Esophagus muscularis mucosa (tissue), 4 donors: ENCODE data around the gene SAXO2. TPM values are rescaled to one million over a fixed set of nuclear protein-coding genes. Genes with fewer than 3 reads are reported as not detected.

Experiments used
- DNase-seq: peaks from one replicate; pipeline ENCODE4 v3.0.0-alpha.2; 2017; ENCODE audit errors: extremely low spot score
- H3K27ac ChIP-seq, 4 donors: fragments of 200-600 bp; sonication (generic); replicated peaks in 1 of 4; 1 replicate in 3 of 4; 2 replicates in 1 of 4; pipeline ENCODE4 v1.5.1; 2016 to 2019; ENCODE audit warnings: mild to moderate bottlenecking in 1 of 4
- H3K27me3 ChIP-seq, 4 donors: fragments of 200-600 bp; sonication (generic); one replicate each; pipeline versions ENCODE4 v1.5.1 to v1.6.0; 2016 to 2019
- H3K36me3 ChIP-seq, 4 donors: fragments of 200-600 bp; sonication (generic); one replicate each; pipeline ENCODE4 v1.5.1; 2016 to 2019
- H3K4me1 ChIP-seq, 4 donors: fragments of 200-600 bp; sonication (generic); one replicate each; pipeline ENCODE4 v1.5.1; 2016 to 2019
- H3K4me3 ChIP-seq, 4 donors: fragments of 200-600 bp; sonication (generic); 1 replicate in 2 of 4; 2 replicates in 2 of 4; pipeline ENCODE4 v1.5.1; 2016 to 2019; ENCODE audit warnings: mild to moderate bottlenecking in 4 of 4, moderate library complexity in 1 of 4
- H3K9me3 ChIP-seq, 4 donors: fragments of 200-600 bp; sonication (generic); 1 replicate in 3 of 4; 2 replicates in 1 of 4; pipeline ENCODE4 v1.5.1; 2016 to 2019
- EP300 ChIP-seq: sonication (generic); formaldehyde crosslinking; IDR thresholded peaks from one replicate; pipeline ENCODE4 v1.6.1; 2017; ENCODE audit warnings: antibody characterized with exemption
- POLR2A ChIP-seq: fragments of 450-650 bp; IDR thresholded peaks from one replicate; pipeline ENCODE4 v1.6.1; 2017; ENCODE audit warnings: antibody characterized with exemption, moderate library complexity, mild to moderate bottlenecking, low read depth
- POLR2AphosphoS5 ChIP-seq, 2 donors: sonication (generic); formaldehyde crosslinking; IDR thresholded peaks; one replicate each; pipeline ENCODE4 v1.6.1; 2017; ENCODE audit warnings: antibody characterized with exemption in 2 of 2
- WGBS: methylation state at CpG from one replicate; pipeline ENCODE4 v1.1.5; 2018; 5-methylcytosine and 5-hydroxymethylcytosine counted together
- intact Hi-C: fragments of 100-400 bp; cut with DNase I; formaldehyde crosslinking; loops from one replicate; pipeline ENCODE4 v1.15.1; 2023
- total RNA-seq, 4 donors: library from RNA; depleted of rRNA; stranded (reverse); fragments of >200 nt; gene quantifications; one replicate each; pipeline versions ENCODE4 v1.1.0 to v1.2.1, GENCODE V29; 2016
- TF ChIP-seq, protein P1 (sequence below), 3 experiments: fragments of 200-600 bp in 2 of 3; fragments of 450-650 bp in 1 of 3; sonication (generic) in 2 of 3; IDR thresholded peaks; one replicate each; pipeline ENCODE4 v1.5.1; 2017 to 2019; ENCODE audit warnings: antibody characterized with exemption in 3 of 3, mild to moderate bottlenecking in 2 of 3, moderate library complexity in 1 of 3

The SAXO2 gene
- total RNA-seq, 4 donors from 2014 or later: 0.39 to 1.7 (median 1.3) TPM; not detected in 1

DNA sequence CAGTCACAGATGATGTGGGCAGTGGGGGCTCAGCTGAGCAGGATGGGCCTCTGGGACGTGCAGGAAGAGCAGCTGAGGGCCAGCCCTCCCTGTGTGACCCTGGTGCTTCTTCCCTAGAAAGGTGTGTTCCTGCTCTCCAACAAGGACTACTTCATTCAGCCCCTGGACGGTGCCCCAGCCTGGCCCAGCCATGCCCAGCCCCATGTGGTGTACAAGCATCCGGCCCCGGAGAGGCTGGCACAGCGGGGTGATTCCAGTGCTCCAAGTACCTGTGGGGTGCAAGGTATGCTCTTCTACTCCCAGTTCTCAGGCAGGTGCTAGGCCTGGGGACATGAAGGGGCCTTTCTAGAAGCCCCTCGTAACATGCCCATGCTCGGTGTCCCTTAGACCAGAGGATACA lies 38.3 kb downstream of the SAXO2 start:
- peaks cover 0 to 13% (median 0%) of the 10 kb centered on the region in 4 donors for H3K27me3 ChIP-seq
- 83% methylated on average over 6 of the region's 7 CpGs for WGBS
- intact Hi-C loops: no loop called here
- DNase-seq: peak; percentile 55
- no peak overlapping the region for H3K4me3 ChIP-seq
- H3K27ac ChIP-seq: no peak overlapping the region
- peaks cover 0 to 4% (median 0%) of the 10 kb centered on the region in 4 donors for H3K4me1 ChIP-seq
- no peaks in the 10 kb centered on the region for H3K9me3 ChIP-seq
- no peaks in the 10 kb centered on the region for H3K36me3 ChIP-seq
- TF ChIP-seq, protein P1, sequence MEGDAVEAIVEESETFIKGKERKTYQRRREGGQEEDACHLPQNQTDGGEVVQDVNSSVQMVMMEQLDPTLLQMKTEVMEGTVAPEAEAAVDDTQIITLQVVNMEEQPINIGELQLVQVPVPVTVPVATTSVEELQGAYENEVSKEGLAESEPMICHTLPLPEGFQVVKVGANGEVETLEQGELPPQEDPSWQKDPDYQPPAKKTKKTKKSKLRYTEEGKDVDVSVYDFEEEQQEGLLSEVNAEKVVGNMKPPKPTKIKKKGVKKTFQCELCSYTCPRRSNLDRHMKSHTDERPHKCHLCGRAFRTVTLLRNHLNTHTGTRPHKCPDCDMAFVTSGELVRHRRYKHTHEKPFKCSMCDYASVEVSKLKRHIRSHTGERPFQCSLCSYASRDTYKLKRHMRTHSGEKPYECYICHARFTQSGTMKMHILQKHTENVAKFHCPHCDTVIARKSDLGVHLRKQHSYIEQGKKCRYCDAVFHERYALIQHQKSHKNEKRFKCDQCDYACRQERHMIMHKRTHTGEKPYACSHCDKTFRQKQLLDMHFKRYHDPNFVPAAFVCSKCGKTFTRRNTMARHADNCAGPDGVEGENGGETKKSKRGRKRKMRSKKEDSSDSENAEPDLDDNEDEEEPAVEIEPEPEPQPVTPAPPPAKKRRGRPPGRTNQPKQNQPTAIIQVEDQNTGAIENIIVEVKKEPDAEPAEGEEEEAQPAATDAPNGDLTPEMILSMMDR (IDR thresholded peaks at IDR 0.05): no peak
- TF ChIP-seq EP300 (no peak), POLR2AphosphoS5 (IDR thresholded peaks at IDR 0.05) (no peak), POLR2A (no peak)

DNA sequence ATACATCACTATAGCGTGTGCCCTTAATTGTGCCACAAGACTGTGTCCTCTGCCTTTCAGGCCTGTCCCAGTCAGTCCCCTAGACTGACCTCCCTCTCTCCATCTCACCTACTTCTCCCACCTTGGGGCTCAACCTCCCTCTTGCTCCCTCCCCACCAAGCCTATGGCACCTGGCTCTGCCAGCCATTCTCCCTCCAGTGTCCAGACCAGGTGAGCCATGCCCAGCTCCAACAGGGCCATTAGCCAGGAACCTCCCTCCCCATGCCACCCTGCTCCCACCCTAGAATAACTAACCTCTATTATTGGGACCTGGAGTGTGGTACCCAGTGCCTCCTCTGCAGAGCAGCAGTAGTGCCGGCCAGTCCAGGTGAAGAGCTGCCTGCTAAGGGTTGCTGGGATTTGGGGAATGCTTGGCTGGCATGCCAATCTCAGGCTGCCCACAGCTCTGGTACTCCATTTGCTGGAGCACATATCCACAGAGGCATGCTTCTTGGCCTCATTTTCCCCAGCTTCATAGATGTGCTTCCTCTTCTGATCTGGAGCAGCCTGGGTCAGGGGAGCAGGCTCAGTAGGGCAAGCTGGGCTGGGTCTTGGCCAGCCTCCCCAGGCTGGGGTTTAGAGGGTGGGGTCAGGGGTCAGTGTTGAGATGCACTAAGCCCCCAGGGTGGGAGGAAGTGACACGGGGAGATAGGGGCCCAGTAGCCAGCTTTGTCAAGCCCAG lies 38.8 kb downstream of the SAXO2 start:
- Histone ChIP-seq H3K27me3 (peaks cover 0 to 13% (median 0%) of the 10 kb centered on the region in 4 donors), H3K4me1 (peaks cover 0 to 4% (median 0%) of the 10 kb centered on the region in 4 donors), H3K4me3 (no peak overlapping the region), H3K36me3 (no peaks in the 10 kb centered on the region), H3K9me3 (no peaks in the 10 kb centered on the region), H3K27ac (no peak overlapping the region)
- WGBS: 72% methylated on average over 2 of the region's 3 CpGs
- intact Hi-C loops: no loop called here
- no peak for TF ChIP-seq POLR2A
- peak; percentile 70 for DNase-seq

DNA sequence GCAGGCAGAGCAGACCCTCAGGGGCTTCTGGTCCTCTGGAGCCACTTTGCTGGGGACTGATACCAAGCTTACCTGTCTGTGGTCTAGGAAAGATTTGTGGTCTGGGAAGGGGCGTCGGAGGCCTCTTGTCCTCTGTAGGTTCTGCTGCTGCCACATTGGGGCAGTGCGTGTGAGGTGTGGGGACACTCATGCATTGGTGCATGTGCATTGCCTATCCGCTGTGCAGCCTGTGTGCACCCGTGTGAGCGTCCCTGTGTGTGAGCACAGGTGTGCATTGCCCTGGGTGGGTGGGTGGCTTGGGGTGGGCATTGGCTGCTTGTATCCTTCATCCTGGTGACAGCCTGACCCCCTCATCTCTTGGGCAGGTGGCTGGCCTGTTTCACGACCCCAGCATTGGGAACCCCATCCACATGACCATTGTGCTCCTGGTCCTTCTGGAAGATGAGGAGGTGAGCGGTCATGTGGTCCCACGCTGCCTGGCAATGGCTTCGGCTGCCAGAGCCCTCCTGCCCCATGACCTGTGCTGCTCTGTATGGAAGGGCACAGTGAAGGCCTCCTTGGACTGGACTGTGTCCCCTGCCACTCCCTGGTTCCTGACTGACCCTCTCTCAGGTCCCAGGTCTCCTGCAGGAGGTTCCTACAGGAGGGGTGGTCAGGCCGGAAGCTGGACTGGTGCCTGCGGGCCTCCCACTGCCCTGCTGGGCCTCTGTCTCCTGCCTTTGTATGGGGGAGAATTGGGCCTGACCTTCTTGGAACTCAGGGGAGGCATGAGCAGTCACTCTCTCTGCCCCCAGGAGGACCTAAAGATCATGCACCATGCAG lies 41.5 kb downstream of the SAXO2 start:
- H3K36me3 ChIP-seq: no peaks in the 10 kb centered on the region
- no peak overlapping the region for H3K4me3 ChIP-seq
- no peak overlapping the region for H3K27ac ChIP-seq
- TF ChIP-seq POLR2AphosphoS5 (IDR thresholded peaks at IDR 0.05): no peak
- no peak for TF ChIP-seq EP300
- TF ChIP-seq, protein P1 (IDR thresholded peaks at IDR 0.05): no peak
- no peak for TF ChIP-seq POLR2A
- H3K4me1 ChIP-seq: no peaks in the 10 kb centered on the region
- no peaks in the 10 kb centered on the region for H3K9me3 ChIP-seq
- DNase-seq: peak; percentile 89
- whole genome bisulfite sequencing: 94% methylated on average over 6 of the region's 12 CpGs
- intact Hi-C loops: no loop called here
- H3K27me3 ChIP-seq: no peaks in the 10 kb centered on the region

DNA sequence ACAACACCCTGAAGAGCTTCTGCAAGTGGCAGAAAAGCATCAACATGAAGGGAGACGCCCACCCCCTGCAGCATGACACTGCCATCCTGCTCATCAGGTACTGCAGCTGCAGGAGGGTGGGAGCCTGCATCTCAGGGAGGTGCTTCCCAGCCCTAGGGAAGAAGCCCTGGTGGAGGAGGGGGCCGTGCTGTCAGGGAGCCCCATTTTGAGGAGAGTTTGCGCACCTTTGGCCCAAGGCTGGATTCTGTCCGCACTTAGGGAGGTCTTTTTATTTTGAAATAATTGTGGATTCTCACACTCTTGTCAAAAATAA lies 42.1 kb downstream of the SAXO2 start:
- 87% methylated on average over 4 of the region's 4 CpGs for WGBS
- Histone ChIP-seq H3K27me3 (no peaks in the 10 kb centered on the region), H3K9me3 (no peaks in the 10 kb centered on the region), H3K4me1 (no peaks in the 10 kb centered on the region), H3K27ac (no peak overlapping the region), H3K4me3 (no peak overlapping the region), H3K36me3 (no peaks in the 10 kb centered on the region)
- intact Hi-C loops: no loop called here
- DNase-seq: peak; percentile 80
- no peak for TF ChIP-seq POLR2AphosphoS5 (IDR thresholded peaks at IDR 0.05)
- TF ChIP-seq EP300: no peak
- TF ChIP-seq, protein P1 (IDR thresholded peaks at IDR 0.05): no peak
- TF ChIP-seq POLR2A: no peak

DNA sequence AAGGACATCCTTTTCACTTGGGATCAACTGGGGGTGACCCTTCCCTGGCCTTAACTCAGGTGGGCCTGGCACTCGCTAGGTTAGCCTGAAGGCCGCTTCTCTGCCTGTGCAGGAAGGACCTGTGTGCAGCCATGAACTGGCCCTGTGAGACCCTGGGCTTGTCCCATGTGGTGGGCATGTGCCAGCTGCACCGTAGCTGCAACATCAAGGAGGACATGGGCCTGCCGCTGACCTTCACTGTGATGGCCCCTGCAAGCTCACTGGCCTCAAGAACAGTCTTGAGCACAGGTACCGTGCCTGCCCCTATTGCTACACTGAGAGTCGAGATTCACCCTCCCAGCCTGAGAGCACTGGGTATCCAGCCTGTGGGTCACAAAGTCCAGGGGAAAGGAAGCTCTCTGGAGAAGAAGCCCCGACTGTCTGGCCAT lies 43.0 kb downstream of the SAXO2 start:
- H3K27me3 ChIP-seq: no peaks in the 10 kb centered on the region
- H3K4me3 ChIP-seq: no peak overlapping the region
- H3K4me1 ChIP-seq: no peaks in the 10 kb centered on the region
- 90% methylated on average over 7 of the region's 7 CpGs for WGBS
- TF ChIP-seq POLR2A (no peak), EP300 (no peak), POLR2AphosphoS5 (IDR thresholded peaks at IDR 0.05) (no peak)
- TF ChIP-seq, protein P1 (IDR thresholded peaks at IDR 0.05): no peak
- intact Hi-C loops: no loop called here
- no peak overlapping the region for H3K27ac ChIP-seq
- peaks cover 0 to 5% (median 2%) of the 10 kb centered on the region in 4 donors for H3K9me3 ChIP-seq
- no peaks in the 10 kb centered on the region for H3K36me3 ChIP-seq
- peak; percentile 80 for DNase-seq
